ENCODE results near the gene MAP3K13.

Gene MAP3K13

DNA sequence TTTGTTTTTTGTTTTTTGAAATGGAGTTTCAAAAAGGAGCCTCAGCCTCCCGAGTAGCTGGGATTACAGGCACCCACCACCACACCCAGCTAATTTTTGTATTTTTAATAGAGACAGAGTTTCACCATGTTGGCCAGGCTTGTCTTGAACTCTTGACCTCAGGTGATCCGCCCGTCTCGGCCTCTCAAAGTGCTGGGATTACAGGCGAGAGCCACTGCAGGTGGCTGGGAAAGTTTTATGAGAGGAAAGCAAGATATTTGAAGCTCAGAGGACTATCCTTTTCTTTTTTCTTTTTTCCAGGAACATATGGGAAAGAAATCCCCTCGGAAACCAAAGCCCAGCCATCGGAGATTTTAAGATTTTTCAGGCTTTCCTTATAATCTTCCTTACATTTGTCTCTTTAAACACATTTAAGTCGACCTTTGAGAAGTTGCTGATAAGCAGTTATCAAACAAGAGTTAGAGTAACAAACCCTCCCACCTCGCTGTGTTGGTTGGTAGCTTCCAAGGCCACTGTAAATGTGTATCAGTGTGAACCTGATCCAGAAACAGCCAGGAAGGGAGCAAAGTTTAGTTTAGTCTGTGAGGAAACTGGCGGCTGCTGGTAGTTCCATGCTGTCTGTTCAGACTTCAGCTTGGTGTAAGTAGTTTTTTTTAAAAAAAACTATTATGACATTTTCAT lies 34.5 kb upstream of the MAP3K13 start:
- no peak overlapping the region for H3K4me3 ChIP-seq (ENCODE audit: insufficient read depth, low read length, poor library complexity, severe bottlenecking)
- no peak overlapping the region for H3K9ac ChIP-seq (ENCODE audit: low read length)
- no peaks in the 10 kb centered on the region for H3F3A ChIP-seq (ENCODE audit: insufficient read depth)
- H3K27me3 ChIP-seq (ENCODE audit: low read length): no peaks in the 10 kb centered on the region
- TF ChIP-seq CTCF (IDR thresholded peaks at IDR 0.05; ENCODE audit: insufficient read depth, low read length, poor library complexity, severe bottlenecking) (no peak), EZH2phosphoT487 (conservative IDR thresholded peaks at IDR 0.05; ENCODE audit: low read length) (no peak)
- no peaks in the 10 kb centered on the region for H3K79me2 ChIP-seq (ENCODE audit: insufficient read depth, low read length)
- no peak overlapping the region for H3K4me2 ChIP-seq (ENCODE audit: low read depth, low read length, poor library complexity, severe bottlenecking)
- H3K9me2 ChIP-seq (replicated peaks; ENCODE audit: insufficient read depth, low read length): no peaks in the 10 kb centered on the region
- no peaks in the 10 kb centered on the region for H3K36me3 ChIP-seq (ENCODE audit: low read length)
- H4K20me1 ChIP-seq (ENCODE audit: low read depth, low read length): no peaks in the 10 kb centered on the region
- H2AFZ ChIP-seq (ENCODE audit: low read depth, low read length, severe bottlenecking): no peak overlapping the region
- H3K9me3 ChIP-seq (ENCODE audit: insufficient read depth, low read length): no peaks in the 10 kb centered on the region
- H3K27ac ChIP-seq (ENCODE audit: low read depth, low read length): no peak overlapping the region

DNA sequence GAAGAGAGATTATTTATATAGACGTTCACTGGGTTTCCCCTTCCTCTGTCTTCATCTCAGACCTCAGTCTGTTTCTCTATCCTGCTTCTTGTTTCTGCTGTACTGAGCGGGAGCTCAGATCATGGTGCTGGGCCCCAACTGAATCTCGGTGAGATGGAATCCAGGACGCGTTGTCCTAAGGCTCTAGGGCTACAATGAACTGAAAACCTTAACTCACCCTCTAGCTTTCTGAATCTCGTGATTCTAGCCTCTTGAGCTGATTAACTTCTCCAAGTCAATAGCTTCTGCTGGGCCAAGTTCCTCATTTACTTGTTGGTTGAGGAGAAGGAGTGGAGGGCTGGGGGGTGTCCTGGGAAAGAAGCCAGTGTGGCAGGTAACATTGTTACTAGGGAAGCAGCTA lies 32.7 kb upstream of the MAP3K13 start:
- Histone ChIP-seq H3K27me3 (ENCODE audit: low read length) (no peaks in the 10 kb centered on the region), H3K79me2 (ENCODE audit: insufficient read depth, low read length) (no peaks in the 10 kb centered on the region), H3K4me3 (ENCODE audit: insufficient read depth, low read length, poor library complexity, severe bottlenecking) (no peak overlapping the region), H3K9me2 (replicated peaks; ENCODE audit: insufficient read depth, low read length) (no peaks in the 10 kb centered on the region), H3K9me3 (ENCODE audit: insufficient read depth, low read length) (no peaks in the 10 kb centered on the region), H3K4me2 (ENCODE audit: low read depth, low read length, poor library complexity, severe bottlenecking) (no peak overlapping the region), H4K20me1 (ENCODE audit: low read depth, low read length) (no peaks in the 10 kb centered on the region), H3K36me3 (ENCODE audit: low read length) (no peaks in the 10 kb centered on the region), H3K9ac (ENCODE audit: low read length) (no peak overlapping the region), H3K27ac (ENCODE audit: low read depth, low read length) (no peak overlapping the region), H2AFZ (ENCODE audit: low read depth, low read length, severe bottlenecking) (no peak overlapping the region), H3F3A (ENCODE audit: insufficient read depth) (no peaks in the 10 kb centered on the region)
- TF ChIP-seq EZH2phosphoT487 (conservative IDR thresholded peaks at IDR 0.05; ENCODE audit: low read length) (no peak), CTCF (IDR thresholded peaks at IDR 0.05; ENCODE audit: insufficient read depth, low read length, poor library complexity, severe bottlenecking) (no peak)

DNA sequence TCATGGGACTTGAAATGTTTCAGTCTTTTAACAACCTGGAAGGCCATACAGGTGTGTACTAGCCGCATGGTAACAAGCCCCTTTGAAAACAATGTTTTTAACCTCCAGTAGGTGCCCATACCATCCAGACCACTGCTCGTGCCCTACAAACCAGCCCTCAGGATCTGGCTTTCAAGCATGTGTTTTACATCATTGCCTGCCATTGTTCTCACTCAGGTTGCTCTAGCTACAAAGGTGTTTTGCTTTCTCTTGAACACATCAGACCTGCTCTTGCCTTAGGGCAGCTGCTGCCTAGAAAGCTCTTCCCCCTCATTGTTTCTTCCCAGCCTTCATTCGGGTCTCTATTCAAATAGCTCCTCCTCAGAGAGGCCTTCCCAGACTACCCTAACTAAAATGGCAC lies 32.3 kb upstream of the MAP3K13 start:
- no peak overlapping the region for H3K4me2 ChIP-seq (ENCODE audit: low read depth, low read length, poor library complexity, severe bottlenecking)
- no peaks in the 10 kb centered on the region for H3K9me2 ChIP-seq (replicated peaks; ENCODE audit: insufficient read depth, low read length)
- TF ChIP-seq CTCF (IDR thresholded peaks at IDR 0.05; ENCODE audit: insufficient read depth, low read length, poor library complexity, severe bottlenecking): no peak
- TF ChIP-seq EZH2phosphoT487 (conservative IDR thresholded peaks at IDR 0.05; ENCODE audit: low read length): no peak
- H3K79me2 ChIP-seq (ENCODE audit: insufficient read depth, low read length): no peaks in the 10 kb centered on the region
- no peaks in the 10 kb centered on the region for H3K9me3 ChIP-seq (ENCODE audit: insufficient read depth, low read length)
- H3K27ac ChIP-seq (ENCODE audit: low read depth, low read length): no peak overlapping the region
- no peak overlapping the region for H2AFZ ChIP-seq (ENCODE audit: low read depth, low read length, severe bottlenecking)
- H4K20me1 ChIP-seq (ENCODE audit: low read depth, low read length): no peaks in the 10 kb centered on the region
- no peaks in the 10 kb centered on the region for H3F3A ChIP-seq (ENCODE audit: insufficient read depth)
- H3K4me3 ChIP-seq (ENCODE audit: insufficient read depth, low read length, poor library complexity, severe bottlenecking): no peak overlapping the region
- no peaks in the 10 kb centered on the region for H3K36me3 ChIP-seq (ENCODE audit: low read length)
- H3K9ac ChIP-seq (ENCODE audit: low read length): no peak overlapping the region
- no peaks in the 10 kb centered on the region for H3K27me3 ChIP-seq (ENCODE audit: low read length)
